ENCODE measurements around the gene NPR3. TPM values are rescaled to one million over a fixed set of nuclear protein-coding genes. Genes with fewer than 3 reads are reported as not detected.

NPR3 gene
- total RNA-seq, 1 experiment from 2014 or later = 0.11 TPM

DNA sequence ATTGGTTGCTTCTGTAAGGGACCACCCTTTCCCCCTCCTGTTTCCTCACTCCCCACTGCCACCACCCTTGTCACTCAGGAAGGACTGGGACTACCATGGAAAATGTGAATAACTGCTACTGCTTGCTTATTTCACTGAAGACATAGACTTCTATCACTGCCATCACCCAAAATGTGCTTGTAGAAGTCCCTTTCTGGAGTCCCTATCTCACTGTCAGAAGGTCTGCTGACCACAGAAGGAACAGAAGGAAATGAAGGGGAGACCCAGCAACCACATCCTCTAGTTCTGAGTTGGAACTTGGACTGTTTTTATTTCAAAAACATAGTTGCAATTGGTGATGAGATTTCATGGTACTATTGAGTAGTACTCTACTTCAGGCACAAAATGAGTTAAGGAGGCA lies 122.5 kb downstream of the NPR3 start:
- no peak overlapping the region for H3K9ac ChIP-seq (ENCODE audit: low read length)
- 0 out of 2 replicates have a peak, but pooled peaks cover 5% of the 10 kb centered on the region for H3K9me2 ChIP-seq (replicated peaks; ENCODE audit: insufficient read depth, low read length)
- no peaks in the 10 kb centered on the region for H3K27me3 ChIP-seq (ENCODE audit: low read length)
- no peaks in the 10 kb centered on the region for H3K79me2 ChIP-seq (ENCODE audit: low read length)
- H3K4me3 ChIP-seq (ENCODE audit: low read length) = no peak overlapping the region
- H3K4me1 ChIP-seq (ENCODE audit: low read length) = no peaks in the 10 kb centered on the region
- no peak for DNase-seq
- no peak overlapping the region for H3K27ac ChIP-seq (ENCODE audit: low read length)
- no peaks in the 10 kb centered on the region for H3K36me3 ChIP-seq (ENCODE audit: insufficient read depth, low read length)
- no peak overlapping the region for H2AFZ ChIP-seq (ENCODE audit: low read length)
- no peak overlapping the region for H3K4me2 ChIP-seq (ENCODE audit: low read depth, low read length, poor library complexity, severe bottlenecking)
- H3K9me3 ChIP-seq (ENCODE audit: low read length) = no peaks in the 10 kb centered on the region
- H4K20me1 ChIP-seq (ENCODE audit: insufficient read depth, low read depth, low read length) = no peaks in the 10 kb centered on the region

GRCh38 chr5:32834251-32834650 lies 123.1 kb downstream of the NPR3 start:
- no peak overlapping the region for H3K4me3 ChIP-seq (ENCODE audit: low read length)
- H3K4me1 ChIP-seq (ENCODE audit: low read length) = no peaks in the 10 kb centered on the region
- DNase-seq = no peak
- H3K36me3 ChIP-seq (ENCODE audit: insufficient read depth, low read length) = no peaks in the 10 kb centered on the region
- H3K9me2 ChIP-seq (replicated peaks; ENCODE audit: insufficient read depth, low read length) = 0 out of 2 replicates have a peak, but pooled peaks cover 5% of the 10 kb centered on the region
- no peaks in the 10 kb centered on the region for H3K9me3 ChIP-seq (ENCODE audit: low read length)
- no peaks in the 10 kb centered on the region for H3K79me2 ChIP-seq (ENCODE audit: low read length)
- no peak overlapping the region for H3K4me2 ChIP-seq (ENCODE audit: low read depth, low read length, poor library complexity, severe bottlenecking)
- H3K27ac ChIP-seq (ENCODE audit: low read length) = no peak overlapping the region
- no peaks in the 10 kb centered on the region for H4K20me1 ChIP-seq (ENCODE audit: insufficient read depth, low read depth, low read length)
- H3K27me3 ChIP-seq (ENCODE audit: low read length) = no peaks in the 10 kb centered on the region
- no peak overlapping the region for H2AFZ ChIP-seq (ENCODE audit: low read length)
- H3K9ac ChIP-seq (ENCODE audit: low read length) = no peak overlapping the region

- Histone ChIP-seq H3K4me3 (ENCODE audit: low read length) (no peak overlapping the region), H4K20me1 (ENCODE audit: insufficient read depth, low read depth, low read length) (no peaks in the 10 kb centered on the region), H3K36me3 (ENCODE audit: insufficient read depth, low read length) (no peaks in the 10 kb centered on the region), H2AFZ (ENCODE audit: low read length) (no peak overlapping the region), H3K9me3 (ENCODE audit: low read length) (no peaks in the 10 kb centered on the region), H3K27me3 (ENCODE audit: low read length) (no peaks in the 10 kb centered on the region), H3K27ac (ENCODE audit: low read length) (no peak overlapping the region), H3K79me2 (ENCODE audit: low read length) (no peaks in the 10 kb centered on the region), H3K4me2 (ENCODE audit: low read depth, low read length, poor library complexity, severe bottlenecking) (no peak overlapping the region), H3K9ac (ENCODE audit: low read length) (no peak overlapping the region), H3K9me2 (replicated peaks; ENCODE audit: insufficient read depth, low read length) (0 out of 2 replicates have a peak, but pooled peaks cover 2% of the 10 kb centered on the region), H3K4me1 (ENCODE audit: low read length) (no peaks in the 10 kb centered on the region)
- DNase-seq = no peak
These were observed 125.1 kb downstream of the NPR3 start for GRCh38 chr5:32836176-32836575.

DNA sequence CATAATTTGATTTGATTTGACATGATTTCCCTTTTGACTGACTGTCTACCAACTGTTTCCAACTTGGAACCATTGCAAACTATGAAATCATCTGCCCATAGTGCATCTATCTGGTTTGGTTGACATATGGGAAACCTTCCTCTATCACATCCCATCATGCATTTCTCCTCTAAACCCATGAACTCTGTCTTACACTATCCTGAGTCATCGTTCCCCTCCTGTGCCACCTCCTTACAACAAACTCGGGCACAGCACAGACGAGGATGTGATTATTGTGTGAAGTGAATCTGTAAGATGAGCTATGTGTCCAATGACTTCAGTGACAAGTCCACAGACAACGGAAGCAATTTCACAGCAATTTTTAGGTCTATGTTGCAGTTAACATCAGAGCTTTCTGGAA lies 126.1 kb downstream of the NPR3 start:
- Histone ChIP-seq H3K9ac (ENCODE audit: low read length) (no peak overlapping the region), H3K79me2 (ENCODE audit: low read length) (no peaks in the 10 kb centered on the region), H3K4me3 (ENCODE audit: low read length) (no peak overlapping the region), H3K36me3 (ENCODE audit: insufficient read depth, low read length) (no peaks in the 10 kb centered on the region), H3K4me1 (ENCODE audit: low read length) (no peaks in the 10 kb centered on the region), H3K27ac (ENCODE audit: low read length) (no peak overlapping the region), H4K20me1 (ENCODE audit: insufficient read depth, low read depth, low read length) (no peaks in the 10 kb centered on the region), H3K9me3 (ENCODE audit: low read length) (no peaks in the 10 kb centered on the region), H2AFZ (ENCODE audit: low read length) (no peak overlapping the region), H3K9me2 (replicated peaks; ENCODE audit: insufficient read depth, low read length) (0 out of 2 replicates have a peak, but pooled peaks cover 2% of the 10 kb centered on the region), H3K4me2 (ENCODE audit: low read depth, low read length, poor library complexity, severe bottlenecking) (no peak overlapping the region), H3K27me3 (ENCODE audit: low read length) (no peaks in the 10 kb centered on the region)
- no peak for DNase-seq

- no peaks in the 10 kb centered on the region for H3K79me2 ChIP-seq (ENCODE audit: low read length)
- H3K4me2 ChIP-seq (ENCODE audit: low read depth, low read length, poor library complexity, severe bottlenecking) = no peak overlapping the region
- no peaks in the 10 kb centered on the region for H3K27me3 ChIP-seq (ENCODE audit: low read length)
- no peaks in the 10 kb centered on the region for H3K4me1 ChIP-seq (ENCODE audit: low read length)
- no peak overlapping the region for H3K4me3 ChIP-seq (ENCODE audit: low read length)
- 0 out of 2 replicates have a peak, but pooled peaks cover 2% of the 10 kb centered on the region for H3K9me2 ChIP-seq (replicated peaks; ENCODE audit: insufficient read depth, low read length)
- no peaks in the 10 kb centered on the region for H4K20me1 ChIP-seq (ENCODE audit: insufficient read depth, low read depth, low read length)
- no peaks in the 10 kb centered on the region for H3K9me3 ChIP-seq (ENCODE audit: low read length)
- no peak overlapping the region for H3K27ac ChIP-seq (ENCODE audit: low read length)
- H2AFZ ChIP-seq (ENCODE audit: low read length) = no peak overlapping the region
- no peak for DNase-seq
- H3K36me3 ChIP-seq (ENCODE audit: insufficient read depth, low read length) = no peaks in the 10 kb centered on the region
- H3K9ac ChIP-seq (ENCODE audit: low read length) = no peak overlapping the region
These were observed 128.0 kb downstream of the NPR3 start for GRCh38 chr5:32839106-32839505.

DNA sequence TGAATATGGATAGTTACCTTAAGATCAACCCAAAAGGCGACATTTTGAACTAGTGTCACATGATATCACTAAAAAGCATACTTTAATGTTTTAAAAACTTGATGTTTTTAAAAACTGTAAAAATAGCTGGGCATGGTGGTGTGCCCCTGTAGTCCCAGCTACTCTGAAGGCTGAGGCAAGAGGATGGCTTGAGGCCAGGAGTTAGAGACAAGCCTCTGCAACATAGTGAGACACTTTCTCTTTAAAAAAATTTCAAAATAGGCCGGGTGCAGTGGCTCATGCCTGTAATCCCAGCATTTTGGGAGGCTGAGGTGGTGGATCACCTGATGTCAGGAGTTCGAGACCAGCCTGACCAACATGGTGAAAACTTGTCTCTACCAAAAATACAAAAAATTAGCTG lies 129.5 kb downstream of the NPR3 start:
- Histone ChIP-seq H2AFZ (ENCODE audit: low read length) (no peak overlapping the region), H3K4me1 (ENCODE audit: low read length) (no peaks in the 10 kb centered on the region), H3K9me2 (replicated peaks; ENCODE audit: insufficient read depth, low read length) (no peaks in the 10 kb centered on the region), H3K79me2 (ENCODE audit: low read length) (no peaks in the 10 kb centered on the region), H3K4me2 (ENCODE audit: low read depth, low read length, poor library complexity, severe bottlenecking) (no peak overlapping the region), H3K27ac (ENCODE audit: low read length) (no peak overlapping the region), H3K36me3 (ENCODE audit: insufficient read depth, low read length) (no peaks in the 10 kb centered on the region), H3K27me3 (ENCODE audit: low read length) (no peaks in the 10 kb centered on the region), H3K4me3 (ENCODE audit: low read length) (no peak overlapping the region), H3K9ac (ENCODE audit: low read length) (no peak overlapping the region), H4K20me1 (ENCODE audit: insufficient read depth, low read depth, low read length) (no peaks in the 10 kb centered on the region), H3K9me3 (ENCODE audit: low read length) (no peaks in the 10 kb centered on the region)
- DNase-seq = no peak

Other genes with a start within 250 kb of the NPR3 start
- gene SUB1, start 125.8 kb upstream of the NPR3 start, total RNA-seq (2014; rRNA removed; shearing (Covaris generic); ENCODE audit: low replicate concordance) = 34.0 and 75.0 TPM in 2 replicates